Neural progenitor cell (in vitro differentiated cells): ENCODE measurements around the gene PACRG. TPM values are rescaled to one million over a fixed set of nuclear protein-coding genes. Genes with fewer than 3 reads are reported as not detected.
A peak's percentile ranks its signal among the peaks of the same experiment; 100 is the strongest.

ENCODE experiments used
- DNase-seq: peaks from one replicate; pipeline ENCODE4 v3.0.0-alpha.2; 2016; ENCODE audit warnings: low spot score
- H2AFZ ChIP-seq: fragments of 200-600 bp; sonication (generic); replicated peaks from 2 replicates; pipeline ENCODE4 v1.6.1; 2016; ENCODE audit warnings: antibody characterized with exemption
- H3F3A ChIP-seq: fragments of 200-600 bp; sonication (generic); 2 replicates; pipeline ENCODE4 v1.6.1; 2016; ENCODE audit warnings: antibody characterized with exemption, low read depth
- H3K27ac ChIP-seq: fragments of 200-600 bp; sonication (generic); 2 replicates; pipeline ENCODE4 v1.5.1; 2016; ENCODE audit warnings: mild to moderate bottlenecking
- H3K27me3 ChIP-seq: fragments of 200-600 bp; sonication (generic); 2 replicates; pipeline ENCODE4 v1.6.1; 2016; ENCODE audit warnings: mild to moderate bottlenecking, moderate library complexity
- H3K36me3 ChIP-seq: fragments of 200-600 bp; sonication (generic); 2 replicates; pipeline ENCODE4 v1.5.1; 2016
- H3K4me1 ChIP-seq: fragments of 200-600 bp; sonication (generic); 2 replicates; pipeline ENCODE4 v1.6.1; 2016; ENCODE audit warnings: mixed run types
- H3K4me2 ChIP-seq: fragments of 200-600 bp; sonication (generic); 2 replicates; pipeline ENCODE4 v1.6.1; 2016
- H3K4me3 ChIP-seq: fragments of 200-600 bp; sonication (generic); 2 replicates; pipeline ENCODE4 v1.5.1; 2016
- H3K79me2 ChIP-seq: fragments of 200-600 bp; sonication (generic); 2 replicates; pipeline ENCODE4 v1.6.1; 2016; ENCODE audit warnings: low read depth
- H3K9ac ChIP-seq: fragments of 200-600 bp; sonication (generic); 2 replicates; pipeline ENCODE4 v1.6.1; 2016
- H3K9me3 ChIP-seq: fragments of 200-600 bp; sonication (generic); 2 replicates; pipeline ENCODE4 v1.5.1; 2016; ENCODE audit warnings: low read depth
- H4K20me1 ChIP-seq: fragments of 200-600 bp; sonication (generic); 2 replicates; pipeline ENCODE4 v1.6.1; 2016; ENCODE audit warnings: low read depth
- H3K27ac Mint-ChIP-seq: 3 replicates; pipeline ENCODE4 v1.8.0; 2021; ENCODE audit warnings: mixed read lengths
- H3K27me3 Mint-ChIP-seq: 2 replicates; pipeline ENCODE4 v1.8.0; 2022; ENCODE audit warnings: low read depth, mild to moderate bottlenecking, inconsistent platforms, moderate library complexity, mixed read lengths; ENCODE audit not compliant: insufficient read depth
- H3K36me3 Mint-ChIP-seq: 3 replicates; pipeline ENCODE4 v1.8.0; 2021; ENCODE audit warnings: mixed read lengths
- H3K4me1 Mint-ChIP-seq: 3 replicates; pipeline ENCODE4 v1.8.0; 2021; ENCODE audit warnings: mixed read lengths
- H3K4me3 Mint-ChIP-seq: 3 replicates; pipeline ENCODE4 v1.8.0; 2021; ENCODE audit warnings: mild to moderate bottlenecking, moderate library complexity, mixed read lengths
- H3K9me3 Mint-ChIP-seq: 3 replicates; pipeline ENCODE4 v1.8.0; 2020; ENCODE audit warnings: mixed read lengths
- EZH2 ChIP-seq: fragments of 200-600 bp; sonication (generic); IDR thresholded peaks from 2 replicates; pipeline ENCODE4 v1.6.1; 2017; ENCODE audit warnings: antibody characterized with exemption, mild to moderate bottlenecking, moderate library complexity
- EZH2phosphoT487 ChIP-seq: fragments of 200-600 bp; sonication (generic); IDR thresholded peaks from 2 replicates; pipeline ENCODE4 v1.6.1; 2017; ENCODE audit warnings: antibody characterized with exemption
- total RNA-seq: library from RNA; depleted of rRNA; stranded (reverse); fragments of >200 nt; gene quantifications from 2 replicates; pipeline ENCODE4 v1.2.3, GENCODE V29; 2015; ENCODE audit warnings: low replicate concordance
- TF ChIP-seq, protein P1 (sequence below): fragments of 200-600 bp; sonication (generic); IDR thresholded peaks from 2 replicates; pipeline ENCODE4 v1.5.1; 2017; ENCODE audit warnings: antibody characterized with exemption, mild to moderate bottlenecking

The PACRG gene
- total RNA-seq, 1 donor from 2014 or later: 0.30 TPM

DNA sequence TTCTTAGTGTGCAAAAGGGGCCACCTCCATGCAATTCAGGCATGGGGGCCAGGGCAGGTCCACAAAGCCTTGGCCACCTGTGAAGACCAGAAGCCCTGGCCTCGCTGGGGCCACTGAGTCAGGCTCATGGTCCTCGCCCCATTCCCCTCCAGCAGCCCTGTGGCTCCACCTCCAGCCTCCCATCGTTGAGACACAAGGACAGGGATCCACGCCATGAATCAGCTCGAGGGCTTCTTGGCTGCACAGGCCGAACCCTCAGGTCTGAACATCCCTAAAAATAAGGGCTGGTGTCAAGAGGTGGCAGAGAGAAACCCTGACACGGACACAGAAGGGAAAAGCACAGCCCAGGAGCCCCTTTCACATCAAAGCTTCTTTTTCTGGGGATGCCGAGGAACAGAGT, 618.2 kb downstream of the PACRG start:
- Histone ChIP-seq H3F3A (no peaks in the 10 kb centered on the region), H3K4me1 (peaks cover 23% of the 10 kb centered on the region), H3K4me2 (no peak overlapping the region), H2AFZ (no peak overlapping the region), H3K9me3 (no peaks in the 10 kb centered on the region), H3K36me3 (no peaks in the 10 kb centered on the region), H3K27ac (no peak overlapping the region), H3K79me2 (no peaks in the 10 kb centered on the region), H3K27me3 (no peaks in the 10 kb centered on the region), H3K9ac (no peak overlapping the region), H3K4me3 (no peak overlapping the region), H4K20me1 (no peaks in the 10 kb centered on the region)
- H3K36me3 Mint-ChIP-seq: no peaks in the 10 kb centered on the region
- no peak for DNase-seq
- no peaks in the 10 kb centered on the region for H3K9me3 Mint-ChIP-seq
- H3K27me3 Mint-ChIP-seq: peaks cover 8% of the 10 kb centered on the region
- no peak overlapping the region for H3K4me3 Mint-ChIP-seq
- TF ChIP-seq EZH2phosphoT487: no peak
- TF ChIP-seq, protein P1, sequence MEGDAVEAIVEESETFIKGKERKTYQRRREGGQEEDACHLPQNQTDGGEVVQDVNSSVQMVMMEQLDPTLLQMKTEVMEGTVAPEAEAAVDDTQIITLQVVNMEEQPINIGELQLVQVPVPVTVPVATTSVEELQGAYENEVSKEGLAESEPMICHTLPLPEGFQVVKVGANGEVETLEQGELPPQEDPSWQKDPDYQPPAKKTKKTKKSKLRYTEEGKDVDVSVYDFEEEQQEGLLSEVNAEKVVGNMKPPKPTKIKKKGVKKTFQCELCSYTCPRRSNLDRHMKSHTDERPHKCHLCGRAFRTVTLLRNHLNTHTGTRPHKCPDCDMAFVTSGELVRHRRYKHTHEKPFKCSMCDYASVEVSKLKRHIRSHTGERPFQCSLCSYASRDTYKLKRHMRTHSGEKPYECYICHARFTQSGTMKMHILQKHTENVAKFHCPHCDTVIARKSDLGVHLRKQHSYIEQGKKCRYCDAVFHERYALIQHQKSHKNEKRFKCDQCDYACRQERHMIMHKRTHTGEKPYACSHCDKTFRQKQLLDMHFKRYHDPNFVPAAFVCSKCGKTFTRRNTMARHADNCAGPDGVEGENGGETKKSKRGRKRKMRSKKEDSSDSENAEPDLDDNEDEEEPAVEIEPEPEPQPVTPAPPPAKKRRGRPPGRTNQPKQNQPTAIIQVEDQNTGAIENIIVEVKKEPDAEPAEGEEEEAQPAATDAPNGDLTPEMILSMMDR: no peak
- no peak for TF ChIP-seq EZH2
- peaks cover 74% of the 10 kb centered on the region for H3K4me1 Mint-ChIP-seq
- H3K27ac Mint-ChIP-seq: no peak overlapping the region

DNA sequence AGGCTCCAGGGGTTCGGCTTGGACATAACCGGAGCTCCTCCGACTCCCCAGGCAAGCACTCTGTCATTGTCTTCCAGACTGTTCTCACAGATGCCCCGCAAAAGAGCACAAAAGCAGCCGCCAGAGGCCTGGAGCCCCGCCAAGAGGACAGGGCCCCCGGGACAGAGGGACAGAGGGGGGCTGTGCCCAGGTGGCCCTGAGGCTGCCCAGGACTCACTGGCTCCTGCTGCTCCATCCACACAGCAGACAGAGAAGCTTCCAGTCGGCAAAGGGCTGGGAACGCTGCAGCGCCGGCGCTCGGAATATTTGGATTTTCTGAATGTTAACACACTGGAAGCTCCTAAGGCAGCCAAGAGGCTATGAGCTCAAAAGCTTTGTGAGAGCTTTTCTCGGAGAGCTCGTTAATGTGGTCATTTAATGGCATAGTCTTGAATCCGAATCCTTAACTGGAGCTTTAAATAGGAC, 618.8 kb downstream of the PACRG start:
- Histone ChIP-seq H3K4me2 (no peak overlapping the region), H3K36me3 (no peaks in the 10 kb centered on the region), H3K9ac (no peak overlapping the region), H3K4me3 (no peak overlapping the region), H3F3A (no peaks in the 10 kb centered on the region), H3K4me1 (peaks cover 20% of the 10 kb centered on the region), H3K27ac (no peak overlapping the region), H3K9me3 (no peaks in the 10 kb centered on the region), H3K79me2 (no peaks in the 10 kb centered on the region), H3K27me3 (no peaks in the 10 kb centered on the region), H4K20me1 (no peaks in the 10 kb centered on the region), H2AFZ (no peak overlapping the region)
- Mint-ChIP-seq H3K4me3 (no peak overlapping the region), H3K27ac (peak overlapping the region; percentile 65), H3K36me3 (no peaks in the 10 kb centered on the region), H3K27me3 (peaks cover 8% of the 10 kb centered on the region), H3K4me1 (peaks cover 74% of the 10 kb centered on the region), H3K9me3 (no peaks in the 10 kb centered on the region)
- DNase-seq: peak; percentile 34
- TF ChIP-seq, protein P1: no peak
- no peak for TF ChIP-seq EZH2phosphoT487
- no peak for TF ChIP-seq EZH2

DNA sequence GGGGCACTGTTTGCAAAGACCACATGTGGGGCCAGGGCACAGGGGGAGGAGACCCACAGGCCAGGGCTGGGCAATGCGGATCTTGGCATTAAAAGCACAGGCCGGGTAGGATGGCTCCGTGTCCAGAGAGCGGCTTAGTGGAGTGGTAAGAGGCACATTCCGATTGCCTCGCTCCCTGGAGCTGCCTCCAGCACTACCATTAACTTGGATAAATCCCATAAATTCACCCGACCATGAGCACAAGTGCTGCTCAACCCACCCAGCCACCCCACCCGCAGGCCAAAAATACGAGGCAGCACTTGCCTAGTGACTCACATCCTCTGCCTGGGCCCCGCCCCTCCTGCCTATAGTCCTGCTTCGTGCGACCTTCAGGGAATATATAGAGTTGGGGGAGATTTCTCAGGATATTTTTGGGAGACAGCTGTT, 619.3 kb downstream of the PACRG start:
- DNase-seq: peak; percentile 33
- Histone ChIP-seq H3K4me2 (no peak overlapping the region), H3K27ac (no peak overlapping the region), H3K4me1 (peaks cover 15% of the 10 kb centered on the region), H3K4me3 (no peak overlapping the region), H4K20me1 (no peaks in the 10 kb centered on the region), H3K36me3 (no peaks in the 10 kb centered on the region), H2AFZ (no peak overlapping the region), H3K79me2 (no peaks in the 10 kb centered on the region), H3K9ac (no peak overlapping the region), H3K27me3 (no peaks in the 10 kb centered on the region), H3K9me3 (no peaks in the 10 kb centered on the region), H3F3A (no peaks in the 10 kb centered on the region)
- TF ChIP-seq EZH2phosphoT487 (no peak), EZH2 (no peak)
- TF ChIP-seq, protein P1: no peak
- Mint-ChIP-seq H3K9me3 (no peaks in the 10 kb centered on the region), H3K4me3 (peak overlapping the region; percentile 21), H3K27ac (no peak overlapping the region), H3K27me3 (peaks cover 8% of the 10 kb centered on the region), H3K36me3 (no peaks in the 10 kb centered on the region), H3K4me1 (peaks cover 69% of the 10 kb centered on the region)
